WERI-Rb-1 (cell line): ENCODE results near the gene NEIL1.
"Not testable (repeated sequence)": the region's sequence is repeated elsewhere in the genome, so short reads cannot be mapped to it uniquely, and the experiment has no call there.

Experiments used
- DNase-seq: peaks from one replicate; pipeline ENCODE4 v3.0.0-alpha.2; 2020
- H3K27ac ChIP-seq: fragments of 250-450 bp; sonication (Bioruptor Pico); 2 replicates; pipeline ENCODE4 v1.5.1; 2020; ENCODE audit warnings: mild to moderate bottlenecking, moderate library complexity
- H3K27me3 ChIP-seq: fragments of 250-450 bp; sonication (Bioruptor Pico); 2 replicates; pipeline ENCODE4 v1.5.1; 2021; ENCODE audit warnings: mild to moderate bottlenecking, low read depth, moderate library complexity; ENCODE audit not compliant: insufficient read depth, severe bottlenecking
- H3K36me3 ChIP-seq: fragments of 250-450 bp; sonication (Bioruptor Pico); 2 replicates; pipeline ENCODE4 v1.5.1; 2020; ENCODE audit warnings: mild to moderate bottlenecking, moderate library complexity
- H3K4me3 ChIP-seq: 2 replicates; pipeline ENCODE4 v1.5.1; 2011; ENCODE audit warnings: low read depth, mild to moderate bottlenecking, control low read depth, low read length
- H3K9me3 ChIP-seq: fragments of 250-450 bp; sonication (Bioruptor Pico); 2 replicates; pipeline ENCODE4 v1.5.1; 2021; ENCODE audit warnings: mild to moderate bottlenecking, moderate library complexity; ENCODE audit not compliant: severe bottlenecking
- TF ChIP-seq, protein P1 (sequence below): IDR thresholded peaks from 2 replicates; pipeline ENCODE4 v1.5.1; 2011; ENCODE audit warnings: low read depth, mild to moderate bottlenecking, control low read depth, inconsistent platforms, low read length

The NEIL1 gene

DNA sequence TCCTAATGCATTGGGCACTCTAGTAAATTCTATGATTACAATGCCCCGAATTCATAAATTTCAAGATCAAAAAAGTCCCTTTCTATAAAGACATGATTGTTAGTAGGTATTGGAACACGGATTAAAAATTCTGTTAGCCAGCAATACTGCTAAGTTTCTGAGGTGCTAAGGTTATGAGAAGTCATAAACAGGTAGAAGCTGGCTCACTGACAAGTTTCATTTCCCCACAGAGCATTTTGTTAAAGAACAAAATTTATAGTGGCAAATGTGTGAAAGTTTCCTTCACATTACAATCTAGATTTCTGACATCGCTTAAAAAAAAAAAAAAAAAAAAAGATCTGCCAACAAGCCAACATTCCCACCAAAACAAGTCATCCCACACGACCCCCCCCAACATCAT, 33.9 kb downstream of the NEIL1 start:
- peaks cover 72% of the 10 kb centered on the region for H3K36me3 ChIP-seq
- DNase-seq = no peak
- no peaks in the 10 kb centered on the region for H3K9me3 ChIP-seq
- no peaks in the 10 kb centered on the region for H3K27me3 ChIP-seq
- no peak overlapping the region for H3K27ac ChIP-seq
- TF ChIP-seq, protein P1, sequence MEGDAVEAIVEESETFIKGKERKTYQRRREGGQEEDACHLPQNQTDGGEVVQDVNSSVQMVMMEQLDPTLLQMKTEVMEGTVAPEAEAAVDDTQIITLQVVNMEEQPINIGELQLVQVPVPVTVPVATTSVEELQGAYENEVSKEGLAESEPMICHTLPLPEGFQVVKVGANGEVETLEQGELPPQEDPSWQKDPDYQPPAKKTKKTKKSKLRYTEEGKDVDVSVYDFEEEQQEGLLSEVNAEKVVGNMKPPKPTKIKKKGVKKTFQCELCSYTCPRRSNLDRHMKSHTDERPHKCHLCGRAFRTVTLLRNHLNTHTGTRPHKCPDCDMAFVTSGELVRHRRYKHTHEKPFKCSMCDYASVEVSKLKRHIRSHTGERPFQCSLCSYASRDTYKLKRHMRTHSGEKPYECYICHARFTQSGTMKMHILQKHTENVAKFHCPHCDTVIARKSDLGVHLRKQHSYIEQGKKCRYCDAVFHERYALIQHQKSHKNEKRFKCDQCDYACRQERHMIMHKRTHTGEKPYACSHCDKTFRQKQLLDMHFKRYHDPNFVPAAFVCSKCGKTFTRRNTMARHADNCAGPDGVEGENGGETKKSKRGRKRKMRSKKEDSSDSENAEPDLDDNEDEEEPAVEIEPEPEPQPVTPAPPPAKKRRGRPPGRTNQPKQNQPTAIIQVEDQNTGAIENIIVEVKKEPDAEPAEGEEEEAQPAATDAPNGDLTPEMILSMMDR = no peak
- H3K4me3 ChIP-seq = no peak overlapping the region

DNA sequence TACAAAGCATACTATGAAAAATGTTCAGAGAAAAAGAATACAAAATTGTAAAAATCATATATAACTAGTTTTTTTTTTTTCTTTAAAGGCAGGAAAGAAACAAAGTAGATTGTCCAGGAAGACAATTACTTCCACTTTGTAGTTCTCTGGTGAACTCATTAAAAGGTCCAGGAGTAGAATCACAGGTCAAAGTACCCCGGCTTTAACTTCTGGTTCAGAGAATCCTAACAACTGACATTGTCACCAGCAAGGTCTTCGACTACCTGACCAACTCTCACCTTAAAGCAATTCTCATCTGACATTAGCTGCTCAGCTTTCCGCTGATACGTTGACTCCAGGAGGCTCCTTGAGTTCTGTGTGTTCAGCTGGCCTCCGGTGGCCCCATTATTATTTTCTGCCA, 37.1 kb downstream of the NEIL1 start:
- DNase-seq, H3K27ac ChIP-seq, H3K27me3 ChIP-seq, H3K4me3 ChIP-seq, H3K9me3 ChIP-seq: not testable (repeated sequence)
- H3K36me3 ChIP-seq = peaks cover 73% of the 10 kb centered on the region

DNA sequence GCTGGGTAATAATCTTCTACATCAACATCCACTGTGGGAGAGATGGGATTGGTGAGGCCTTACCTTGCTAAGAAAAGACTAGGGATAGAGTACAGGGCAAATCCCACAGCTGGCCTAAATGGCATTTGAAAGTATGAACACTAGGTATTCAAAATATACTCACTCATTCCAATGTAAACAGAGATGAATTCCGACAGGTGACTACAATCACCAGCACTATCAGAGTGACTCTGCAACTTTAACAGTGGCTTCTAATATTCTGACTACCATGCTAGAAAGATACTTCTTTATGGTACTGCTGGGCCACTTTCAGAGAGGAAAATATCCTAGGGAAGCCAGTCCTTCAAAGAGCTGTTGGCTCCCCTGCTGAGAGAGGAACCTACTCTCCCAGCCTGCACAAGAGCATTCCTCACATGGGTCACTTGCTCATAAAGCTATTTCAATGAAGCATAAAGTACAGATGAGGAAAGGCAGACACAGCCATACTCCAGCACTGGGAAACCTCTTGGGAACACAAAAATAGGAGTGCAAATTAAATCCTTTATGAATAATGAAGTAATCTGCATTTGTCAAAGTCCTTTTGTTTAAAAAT, 43.0 kb downstream of the NEIL1 start:
- no peak overlapping the region for H3K27ac ChIP-seq
- no peaks in the 10 kb centered on the region for H3K27me3 ChIP-seq
- no peak for DNase-seq
- H3K36me3 ChIP-seq = peaks cover 90% of the 10 kb centered on the region
- H3K9me3 ChIP-seq = no peaks in the 10 kb centered on the region
- TF ChIP-seq, protein P1 = no peak
- no peak overlapping the region for H3K4me3 ChIP-seq

DNA sequence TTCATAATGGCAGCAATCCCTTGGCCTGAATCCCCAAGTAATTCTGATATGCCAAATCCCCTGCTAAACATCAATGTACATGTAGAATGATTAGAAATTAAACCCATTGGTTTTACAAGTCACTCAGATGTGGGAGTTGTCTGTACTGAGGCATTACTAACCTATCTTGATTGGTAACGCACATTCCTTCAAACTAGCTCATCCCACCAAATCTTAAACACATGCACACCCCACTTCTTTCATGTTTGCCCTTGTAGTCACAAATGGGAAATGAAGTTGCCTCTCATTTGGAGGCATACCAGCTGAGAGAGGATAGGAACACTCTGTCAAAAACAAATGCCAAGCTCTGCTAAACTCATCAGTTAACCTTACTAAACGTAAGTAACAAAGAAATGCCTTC, 50.7 kb downstream of the NEIL1 start:
- H3K27me3 ChIP-seq = no peaks in the 10 kb centered on the region
- H3K36me3 ChIP-seq = peaks cover 93% of the 10 kb centered on the region
- H3K9me3 ChIP-seq = no peaks in the 10 kb centered on the region
- no peak overlapping the region for H3K27ac ChIP-seq
- no peak for DNase-seq
- TF ChIP-seq, protein P1 = no peak
- H3K4me3 ChIP-seq = no peak overlapping the region

DNA sequence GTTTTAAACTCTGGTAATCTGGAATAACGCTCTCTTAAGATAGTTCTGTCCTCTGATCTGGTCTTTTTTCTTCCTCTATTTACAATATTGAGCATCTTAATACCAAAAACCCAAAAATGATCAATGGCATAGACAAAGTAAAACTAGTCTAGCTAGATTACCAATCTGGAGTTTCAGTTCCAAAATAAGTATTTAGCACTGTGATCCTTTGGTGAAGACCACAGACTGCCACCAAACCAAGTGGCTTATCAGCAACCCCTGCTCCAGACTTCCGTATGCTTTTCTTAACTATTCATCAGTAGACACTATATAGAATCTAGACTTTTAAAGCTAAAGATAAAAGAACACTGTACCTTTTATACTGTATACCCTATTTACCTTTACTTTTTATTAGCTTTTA, 57.1 kb downstream of the NEIL1 start:
- no peak overlapping the region for H3K4me3 ChIP-seq
- TF ChIP-seq, protein P1 = no peak
- no peak overlapping the region for H3K27ac ChIP-seq

More for the DNA sequence above, 57.1 kb downstream of the NEIL1 start:
- Histone ChIP-seq H3K9me3 (no peaks in the 10 kb centered on the region), H3K36me3 (peaks cover 90% of the 10 kb centered on the region), H3K27me3 (no peaks in the 10 kb centered on the region)
- DNase-seq = no peak
